HEK293 (cell line): ENCODE results near the gene BICRAL.

Experiments used
- WT1 ChIP-seq: fragments of 450-650 bp; formaldehyde crosslinking; IDR thresholded peaks from 2 replicates; pipeline ENCODE4 v1.5.1; 2016; ENCODE audit warnings: missing biosample characterization, missing genetic modification characterization
- ZNF521 ChIP-seq: fragments of 450-650 bp; formaldehyde crosslinking; IDR thresholded peaks from 2 replicates; pipeline ENCODE4 v1.5.1; 2017; ENCODE audit warnings: missing biosample characterization, mild to moderate bottlenecking, missing genetic modification characterization
- ZSCAN30 ChIP-seq: fragments of 450-650 bp; IDR thresholded peaks from 2 replicates; pipeline ENCODE4 v1.5.1; 2018; ENCODE audit warnings: missing biosample characterization, mild to moderate bottlenecking, missing genetic modification characterization, moderate library complexity
- TF ChIP-seq, protein P1 (sequence below): fragments of 450-650 bp; formaldehyde crosslinking; IDR thresholded peaks from 2 replicates; pipeline ENCODE4 v1.5.1; 2016; ENCODE audit warnings: missing biosample characterization, missing genetic modification characterization
- TF ChIP-seq, protein P2 (sequence below): fragments of 450-650 bp; formaldehyde crosslinking; optimal IDR thresholded peaks from 2 replicates; pipeline ENCODE3; 2016; ENCODE audit warnings: missing biosample characterization, mild to moderate bottlenecking, missing genetic modification characterization
- TF ChIP-seq, protein P3 (sequence below): fragments of 450-650 bp; formaldehyde crosslinking; IDR thresholded peaks from 2 replicates; pipeline ENCODE4 v1.5.1; 2016; ENCODE audit warnings: missing biosample characterization, missing genetic modification characterization

DNA sequence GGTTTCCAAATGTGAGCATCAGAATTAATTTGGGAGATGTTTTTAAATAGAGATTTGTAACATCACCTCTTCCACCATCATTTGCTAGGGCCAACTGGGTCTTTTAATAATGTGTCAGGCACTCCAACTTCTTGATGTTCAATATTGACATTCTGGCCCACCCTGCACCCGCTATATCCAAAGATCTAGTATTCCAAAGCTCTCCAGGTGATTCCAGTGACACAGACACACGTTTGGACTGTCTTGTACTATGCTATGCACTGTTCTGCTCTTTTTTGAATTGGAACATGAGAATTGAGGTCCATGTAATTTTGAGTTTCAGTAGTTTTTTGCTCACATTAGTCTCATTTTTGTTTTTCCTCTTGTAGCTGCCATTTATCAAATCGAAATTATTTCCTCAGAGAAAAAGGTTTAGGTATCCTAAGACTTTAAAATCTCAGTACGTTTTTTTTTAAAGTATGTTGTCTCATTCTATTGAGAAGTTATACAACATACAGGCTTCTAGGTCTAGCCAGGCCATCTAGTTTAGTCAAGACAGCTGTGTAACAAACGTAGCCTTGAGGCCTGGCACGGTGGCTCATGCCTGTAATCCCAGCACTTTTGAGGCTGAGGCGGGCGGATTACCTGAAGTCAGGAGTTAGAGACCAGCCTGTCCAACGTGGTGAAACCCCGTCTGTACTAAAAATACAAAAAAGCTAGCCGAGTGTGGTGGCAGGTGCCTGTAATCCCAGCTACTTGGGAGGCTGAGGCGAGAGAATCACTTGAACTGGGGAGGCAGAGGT, 3.1 kb downstream of the BICRAL start:
- TF ChIP-seq, protein P1, sequence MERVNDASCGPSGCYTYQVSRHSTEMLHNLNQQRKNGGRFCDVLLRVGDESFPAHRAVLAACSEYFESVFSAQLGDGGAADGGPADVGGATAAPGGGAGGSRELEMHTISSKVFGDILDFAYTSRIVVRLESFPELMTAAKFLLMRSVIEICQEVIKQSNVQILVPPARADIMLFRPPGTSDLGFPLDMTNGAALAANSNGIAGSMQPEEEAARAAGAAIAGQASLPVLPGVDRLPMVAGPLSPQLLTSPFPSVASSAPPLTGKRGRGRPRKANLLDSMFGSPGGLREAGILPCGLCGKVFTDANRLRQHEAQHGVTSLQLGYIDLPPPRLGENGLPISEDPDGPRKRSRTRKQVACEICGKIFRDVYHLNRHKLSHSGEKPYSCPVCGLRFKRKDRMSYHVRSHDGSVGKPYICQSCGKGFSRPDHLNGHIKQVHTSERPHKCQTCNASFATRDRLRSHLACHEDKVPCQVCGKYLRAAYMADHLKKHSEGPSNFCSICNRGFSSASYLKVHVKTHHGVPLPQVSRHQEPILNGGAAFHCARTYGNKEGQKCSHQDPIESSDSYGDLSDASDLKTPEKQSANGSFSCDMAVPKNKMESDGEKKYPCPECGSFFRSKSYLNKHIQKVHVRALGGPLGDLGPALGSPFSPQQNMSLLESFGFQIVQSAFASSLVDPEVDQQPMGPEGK (tag by site-specific recombination), result no peak
- TF ChIP-seq ZSCAN30 (tag by site-specific recombination) (no peak), ZNF521 (tag by site-specific recombination) (no peak), WT1 (tag by site-specific recombination) (no peak)
- TF ChIP-seq, protein P2, sequence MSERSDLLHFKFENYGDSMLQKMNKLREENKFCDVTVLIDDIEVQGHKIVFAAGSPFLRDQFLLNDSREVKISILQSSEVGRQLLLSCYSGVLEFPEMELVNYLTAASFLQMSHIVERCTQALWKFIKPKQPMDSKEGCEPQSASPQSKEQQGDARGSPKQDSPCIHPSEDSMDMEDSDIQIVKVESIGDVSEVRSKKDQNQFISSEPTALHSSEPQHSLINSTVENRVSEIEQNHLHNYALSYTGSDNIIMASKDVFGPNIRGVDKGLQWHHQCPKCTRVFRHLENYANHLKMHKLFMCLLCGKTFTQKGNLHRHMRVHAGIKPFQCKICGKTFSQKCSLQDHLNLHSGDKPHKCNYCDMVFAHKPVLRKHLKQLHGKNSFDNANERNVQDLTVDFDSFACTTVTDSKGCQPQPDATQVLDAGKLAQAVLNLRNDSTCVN (tag by site-specific recombination), result no peak
- TF ChIP-seq, protein P3, sequence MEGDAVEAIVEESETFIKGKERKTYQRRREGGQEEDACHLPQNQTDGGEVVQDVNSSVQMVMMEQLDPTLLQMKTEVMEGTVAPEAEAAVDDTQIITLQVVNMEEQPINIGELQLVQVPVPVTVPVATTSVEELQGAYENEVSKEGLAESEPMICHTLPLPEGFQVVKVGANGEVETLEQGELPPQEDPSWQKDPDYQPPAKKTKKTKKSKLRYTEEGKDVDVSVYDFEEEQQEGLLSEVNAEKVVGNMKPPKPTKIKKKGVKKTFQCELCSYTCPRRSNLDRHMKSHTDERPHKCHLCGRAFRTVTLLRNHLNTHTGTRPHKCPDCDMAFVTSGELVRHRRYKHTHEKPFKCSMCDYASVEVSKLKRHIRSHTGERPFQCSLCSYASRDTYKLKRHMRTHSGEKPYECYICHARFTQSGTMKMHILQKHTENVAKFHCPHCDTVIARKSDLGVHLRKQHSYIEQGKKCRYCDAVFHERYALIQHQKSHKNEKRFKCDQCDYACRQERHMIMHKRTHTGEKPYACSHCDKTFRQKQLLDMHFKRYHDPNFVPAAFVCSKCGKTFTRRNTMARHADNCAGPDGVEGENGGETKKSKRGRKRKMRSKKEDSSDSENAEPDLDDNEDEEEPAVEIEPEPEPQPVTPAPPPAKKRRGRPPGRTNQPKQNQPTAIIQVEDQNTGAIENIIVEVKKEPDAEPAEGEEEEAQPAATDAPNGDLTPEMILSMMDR (tag by site-specific recombination), result no peak
